Epithelial cell of esophagus (primary cell): Measurements from ENCODE around the gene SLIT3.
"Not testable (repeated sequence)": the region's sequence is repeated elsewhere in the genome, so short reads cannot be mapped to it uniquely, and the experiment has no call there.

ENCODE experiments used
- DNase-seq: peaks from one replicate; pipeline ENCODE4 v3.0.0; 2010; ENCODE audit warnings: low read depth
- H3K4me3 ChIP-seq: 2 replicates; pipeline ENCODE4 v1.5.1; 2011; ENCODE audit warnings: mild to moderate bottlenecking, low read length, control low read depth
- TF ChIP-seq, protein P1 (sequence below): IDR thresholded peaks from 2 replicates; pipeline ENCODE4 v1.5.1; 2011; ENCODE audit warnings: low read depth, mild to moderate bottlenecking, low read length, control low read depth, inconsistent platforms; ENCODE audit not compliant: insufficient read depth; ENCODE audit errors: missing control alignments

Gene SLIT3

GRCh38 chr5:169219351-169219750 is 81.6 kb downstream of the SLIT3 start:
- no peak for DNase-seq
- TF ChIP-seq, protein P1, sequence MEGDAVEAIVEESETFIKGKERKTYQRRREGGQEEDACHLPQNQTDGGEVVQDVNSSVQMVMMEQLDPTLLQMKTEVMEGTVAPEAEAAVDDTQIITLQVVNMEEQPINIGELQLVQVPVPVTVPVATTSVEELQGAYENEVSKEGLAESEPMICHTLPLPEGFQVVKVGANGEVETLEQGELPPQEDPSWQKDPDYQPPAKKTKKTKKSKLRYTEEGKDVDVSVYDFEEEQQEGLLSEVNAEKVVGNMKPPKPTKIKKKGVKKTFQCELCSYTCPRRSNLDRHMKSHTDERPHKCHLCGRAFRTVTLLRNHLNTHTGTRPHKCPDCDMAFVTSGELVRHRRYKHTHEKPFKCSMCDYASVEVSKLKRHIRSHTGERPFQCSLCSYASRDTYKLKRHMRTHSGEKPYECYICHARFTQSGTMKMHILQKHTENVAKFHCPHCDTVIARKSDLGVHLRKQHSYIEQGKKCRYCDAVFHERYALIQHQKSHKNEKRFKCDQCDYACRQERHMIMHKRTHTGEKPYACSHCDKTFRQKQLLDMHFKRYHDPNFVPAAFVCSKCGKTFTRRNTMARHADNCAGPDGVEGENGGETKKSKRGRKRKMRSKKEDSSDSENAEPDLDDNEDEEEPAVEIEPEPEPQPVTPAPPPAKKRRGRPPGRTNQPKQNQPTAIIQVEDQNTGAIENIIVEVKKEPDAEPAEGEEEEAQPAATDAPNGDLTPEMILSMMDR: no peak
- H3K4me3 ChIP-seq: no peak overlapping the region

GRCh38 chr5:169218861-169219260 is 82.1 kb downstream of the SLIT3 start:
- no peak overlapping the region for H3K4me3 ChIP-seq
- TF ChIP-seq, protein P1: no peak
- DNase-seq: no peak

DNA sequence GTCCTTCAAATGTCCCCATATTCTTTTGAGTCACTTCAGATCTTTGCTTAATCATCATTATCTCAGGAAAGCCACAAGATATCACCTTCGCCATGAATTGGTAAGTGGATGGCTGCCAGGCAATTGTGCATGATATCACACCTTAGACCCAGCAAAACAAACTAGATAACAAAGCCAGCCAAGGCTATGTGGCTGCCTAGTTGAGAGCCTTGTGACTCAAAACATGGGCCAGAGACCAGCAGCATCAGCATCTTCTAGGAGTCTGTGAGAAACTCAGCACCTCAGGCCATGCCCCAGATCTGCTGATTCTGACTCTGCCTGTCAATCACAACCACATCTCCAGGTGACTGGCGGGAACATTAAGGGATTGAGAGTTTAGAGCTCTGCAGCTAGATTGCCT is 82.8 kb downstream of the SLIT3 start:
- no peak for DNase-seq
- no peak overlapping the region for H3K4me3 ChIP-seq
- TF ChIP-seq, protein P1: no peak

DNA sequence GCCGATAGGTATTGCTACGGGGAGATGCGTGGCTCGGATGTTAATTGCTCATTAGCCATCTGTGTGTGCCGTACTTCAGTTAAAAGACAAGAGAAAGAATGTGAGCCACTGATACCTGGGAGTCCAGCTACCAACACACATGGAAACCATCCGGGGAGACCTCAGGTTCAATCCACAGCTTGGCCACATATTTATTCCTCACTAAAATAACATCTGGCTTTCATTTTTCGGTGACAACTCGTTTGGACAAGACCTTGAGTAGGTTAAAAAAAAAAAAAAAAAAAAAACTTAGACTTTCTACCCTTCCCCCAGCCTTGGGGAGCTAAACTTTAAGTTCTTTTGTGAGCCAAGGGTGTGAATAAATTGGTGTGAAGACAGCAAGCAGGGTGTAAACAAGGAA is 84.1 kb downstream of the SLIT3 start:
- DNase-seq: no peak
- no peak overlapping the region for H3K4me3 ChIP-seq
- TF ChIP-seq, protein P1: no peak

DNA sequence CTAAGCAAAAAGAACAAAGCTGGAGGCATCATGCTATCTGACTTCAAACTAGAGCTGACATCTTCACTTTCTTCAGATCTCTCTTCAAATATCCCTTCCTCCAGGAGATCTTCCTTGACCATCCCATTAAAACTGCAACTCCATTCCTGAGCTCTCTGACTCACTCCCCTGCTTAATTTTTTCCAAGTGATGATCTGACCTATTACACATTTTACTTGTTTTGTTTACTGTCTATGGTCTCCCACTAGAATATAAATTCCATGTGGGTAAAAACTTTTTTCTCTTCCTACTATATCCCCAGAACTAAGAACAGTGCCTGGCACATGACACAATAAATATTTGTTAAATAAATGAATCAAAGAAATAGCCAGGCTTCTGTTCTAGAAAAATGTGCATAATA is 87.5 kb downstream of the SLIT3 start:
- no peak overlapping the region for H3K4me3 ChIP-seq
- TF ChIP-seq, protein P1: no peak
- no peak for DNase-seq

- not testable (repeated sequence) for H3K4me3 ChIP-seq, DNase-seq
Measured at GRCh38 chr5:169211761-169212160, 89.2 kb downstream of the SLIT3 start.

GRCh38 chr5:169204788-169205400 is 96.0 kb downstream of the SLIT3 start:
- TF ChIP-seq, protein P1: no peak
- DNase-seq: no peak
- H3K4me3 ChIP-seq: no peak overlapping the region
